ENCODE measurements around the gene CRLF2.
"Not testable (repeated sequence)": the region's sequence is repeated elsewhere in the genome, so short reads cannot be mapped to it uniquely, and the experiment has no call there.

CRLF2 gene

GRCh38 chrX:1212532-1212931, at the start of gene CRLF2:
CRLF2 (minus strand) TSS chrX:1212649; CDS start chrX:1212634, 15 bp downstream.
- peak; percentile 68 for DNase-seq (ENCODE audit: low spot score)

- not testable (repeated sequence) for DNase-seq (ENCODE audit: low spot score)
Measured at GRCh38 chrX:1261771-1262170, 49.3 kb upstream of the CRLF2 start.

- DNase-seq (ENCODE audit: low spot score): no peak
Measured at GRCh38 chrX:1261285-1261684, 48.8 kb upstream of the CRLF2 start.

- no peak for DNase-seq (ENCODE audit: low spot score)
Measured at GRCh38 chrX:1252861-1253260, 40.4 kb upstream of the CRLF2 start.

GRCh38 chrX:1249101-1249887, 36.8 kb upstream of the CRLF2 start:
- DNase-seq (ENCODE audit: low spot score): peak; percentile 29

GRCh38 chrX:1248331-1249061, 36.0 kb upstream of the CRLF2 start:
- DNase-seq (ENCODE audit: low spot score): peak; percentile 28

- peak; percentile 46 for DNase-seq (ENCODE audit: low spot score)
Measured at GRCh38 chrX:1246816-1247215, 34.4 kb upstream of the CRLF2 start.

GRCh38 chrX:1244164-1245076, 32.0 kb upstream of the CRLF2 start:
- DNase-seq (ENCODE audit: low spot score): no peak

GRCh38 chrX:1242891-1243402, 30.5 kb upstream of the CRLF2 start:
- DNase-seq (ENCODE audit: low spot score): peak; percentile 7

- DNase-seq (ENCODE audit: low spot score): not testable (repeated sequence)
Measured at GRCh38 chrX:1240551-1240950, 28.1 kb upstream of the CRLF2 start.

- DNase-seq (ENCODE audit: low spot score): no peak
Measured at GRCh38 chrX:1239681-1240142, 27.3 kb upstream of the CRLF2 start.

GRCh38 chrX:1231850-1232465, 19.5 kb upstream of the CRLF2 start:
- DNase-seq (ENCODE audit: low spot score): no peak

- not testable (repeated sequence) for DNase-seq (ENCODE audit: low spot score)
Measured at GRCh38 chrX:1228101-1228500, 15.7 kb upstream of the CRLF2 start.

- no peak for DNase-seq (ENCODE audit: low spot score)
Measured at GRCh38 chrX:1226249-1226648, 13.8 kb upstream of the CRLF2 start.

- no peak for DNase-seq (ENCODE audit: low spot score)
Measured at GRCh38 chrX:1224954-1225353, 12.5 kb upstream of the CRLF2 start.

- no peak for DNase-seq (ENCODE audit: low spot score)
Measured at GRCh38 chrX:1223242-1223600, 10.8 kb upstream of the CRLF2 start.

GRCh38 chrX:1222531-1223241, 10.2 kb upstream of the CRLF2 start:
- peak; percentile 78 for DNase-seq (ENCODE audit: low spot score)

GRCh38 chrX:1221296-1221845, 8.9 kb upstream of the CRLF2 start:
- no peak for DNase-seq (ENCODE audit: low spot score)

- DNase-seq (ENCODE audit: low spot score): no peak
Measured at GRCh38 chrX:1218286-1218685, 5.8 kb upstream of the CRLF2 start.

GRCh38 chrX:1215123-1215823, 2.8 kb upstream of the CRLF2 start:
- no peak for DNase-seq (ENCODE audit: low spot score)
